Motor neuron (in vitro differentiated cells): ENCODE data around the gene APLP1. TPM values are rescaled to one million over a fixed set of nuclear protein-coding genes. Genes with fewer than 3 reads are reported as not detected.

ENCODE experiments used
- ATAC-seq, 8 experiments: fragments of 200-7000 bp; cut with Tn5 transposase; replicated peaks in 6 of 8; 2 replicates each; pipeline ENCODE4 v1.8.0; 2021; ENCODE audit warnings: mild to moderate bottlenecking in 8 of 8, moderate library complexity in 8 of 8
- H3K27ac ChIP-seq, 2 donors: fragments of 250-450 bp; sonication (Bioruptor Pico); 2 replicates each; pipeline ENCODE4 v1.9.0; 2021; ENCODE audit warnings: antibody characterized with exemption in 2 of 2, mild to moderate bottlenecking in 2 of 2, moderate library complexity in 1 of 2
- H3K4me1 ChIP-seq, 2 donors: fragments of 250-450 bp; sonication (Bioruptor Pico); replicated peaks in 1 of 2; 2 replicates each; pipeline ENCODE4 v1.6.1; 2021; ENCODE audit warnings: antibody characterized with exemption in 2 of 2, mild to moderate bottlenecking in 2 of 2, moderate library complexity in 1 of 2
- H3K4me3 ChIP-seq, 5 donors: fragments of 250-450 bp; sonication (Bioruptor Pico); 2 replicates each; pipeline ENCODE4 v1.9.0; 2021; ENCODE audit warnings: antibody characterized with exemption in 5 of 5, mild to moderate bottlenecking in 5 of 5, moderate library complexity in 4 of 5
- WGBS, 10 experiments: fragments of 450-650 bp; shearing (Covaris generic); methylation state at CpG; one replicate each; pipeline ENCODE4 v1.0.0; 2022; 5-methylcytosine and 5-hydroxymethylcytosine counted together
- in situ Hi-C, 9 experiments: fragments of 400-800 bp; cut with MboI; loops; one replicate each; pipeline ENCODE4 v1.15.0; 2021; ENCODE audit warnings: low sequenced_read_pairs in 9 of 9, low pct_unique_long_range_greater_than_20kb in 2 of 9; ENCODE audit not compliant: unreplicated experiment in 9 of 9
- total RNA-seq, 8 experiments: library from RNA; unstranded; fragments of 300-600 nt; gene quantifications; 2 replicates each; pipeline versions ENCODE4 v1.2.3 to v1.2.4, GENCODE V29; 2022

Gene APLP1
- total RNA-seq, 8 experiments from 2014 or later: 4.6 to 397 (median 337) TPM

GRCh38 chr19:35845215-35846037, 22.9 kb upstream of the APLP1 start:
- Histone ChIP-seq H3K4me1 (peaks cover 5 to 12% of the 10 kb centered on the region in 2 donors), H3K4me3 (peak overlapping the region in 4 of 5 donors; percentile 9 to 30 (median 11)), H3K27ac (no peak overlapping the region)
- WGBS, 10 experiments: 6 to 48% (median 17%) methylated on average over 2 to 9 of the region's 63 CpGs; no CpG with 5 or more reads in 1 of the 10 experiments
- peak; percentile 61 to 85 (median 80) for ATAC-seq
- in situ Hi-C loops: no loop called here

DNA sequence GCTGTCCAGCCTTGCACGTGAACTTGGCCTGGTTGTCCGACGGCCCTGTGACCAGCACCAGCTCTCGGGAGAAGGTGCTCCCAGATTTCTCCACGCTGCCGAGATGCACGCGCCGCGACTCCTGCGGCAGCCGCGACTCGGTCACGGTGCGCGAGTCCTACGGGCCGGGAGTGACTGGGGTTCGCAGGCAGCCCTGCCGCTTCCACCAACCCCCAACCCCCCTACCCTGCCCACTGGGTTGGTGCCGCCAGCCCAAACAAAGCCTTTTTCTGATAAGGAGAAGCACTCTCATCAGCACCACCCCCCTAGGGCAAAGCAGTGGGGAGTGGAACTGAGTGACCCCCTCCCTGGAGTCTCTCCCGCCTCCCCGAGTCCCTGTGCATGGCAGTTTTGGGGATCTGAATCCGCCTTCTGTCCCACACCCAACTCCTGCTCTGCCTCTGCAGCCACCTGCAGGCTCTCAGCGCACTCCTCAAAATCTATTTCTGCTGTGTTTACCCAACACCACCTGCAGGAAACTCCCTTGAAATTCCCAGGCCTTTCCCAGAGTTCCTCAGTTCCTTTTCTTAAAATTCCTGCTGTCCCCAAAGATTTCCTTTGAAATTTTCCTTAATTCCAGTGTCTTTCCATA, 22.2 kb upstream of the APLP1 start:
- no peak overlapping the region for H3K27ac ChIP-seq
- ATAC-seq: no peak
- in situ Hi-C loops: no loop called here
- peaks cover 5 to 12% of the 10 kb centered on the region in 2 donors for H3K4me1 ChIP-seq
- WGBS, 10 experiments: 0 to 23% (median 2%) methylated on average over 1 to 3 of the region's 26 CpGs; no CpG with 5 or more reads in 6 of the 10 experiments
- peak overlapping the region in 3 of 5 donors; percentile 10 to 30 (median 12) for H3K4me3 ChIP-seq

- H3K4me3 ChIP-seq: no peak overlapping the region
- 0 to 80% (median 60%) methylated on average over 1 to 6 of the region's 8 CpGs; no CpG with 5 or more reads in 3 of the 10 experiments for WGBS, 10 experiments
- H3K27ac ChIP-seq: no peak overlapping the region
- in situ Hi-C loops: no loop called here
- H3K4me1 ChIP-seq: peaks cover 5 to 22% of the 10 kb centered on the region in 2 donors
- ATAC-seq: no peak
Measured at GRCh38 chr19:35847911-35848310, 20.5 kb upstream of the APLP1 start.

- Histone ChIP-seq H3K4me1 (peaks cover 5 to 22% of the 10 kb centered on the region in 2 donors), H3K4me3 (no peak overlapping the region), H3K27ac (no peak overlapping the region)
- WGBS, 10 experiments: no CpG with 5 or more reads among the region's 8 CpGs
- ATAC-seq: no peak
- in situ Hi-C loops: no loop called here
Measured at GRCh38 chr19:35848486-35848885, 19.9 kb upstream of the APLP1 start.

DNA sequence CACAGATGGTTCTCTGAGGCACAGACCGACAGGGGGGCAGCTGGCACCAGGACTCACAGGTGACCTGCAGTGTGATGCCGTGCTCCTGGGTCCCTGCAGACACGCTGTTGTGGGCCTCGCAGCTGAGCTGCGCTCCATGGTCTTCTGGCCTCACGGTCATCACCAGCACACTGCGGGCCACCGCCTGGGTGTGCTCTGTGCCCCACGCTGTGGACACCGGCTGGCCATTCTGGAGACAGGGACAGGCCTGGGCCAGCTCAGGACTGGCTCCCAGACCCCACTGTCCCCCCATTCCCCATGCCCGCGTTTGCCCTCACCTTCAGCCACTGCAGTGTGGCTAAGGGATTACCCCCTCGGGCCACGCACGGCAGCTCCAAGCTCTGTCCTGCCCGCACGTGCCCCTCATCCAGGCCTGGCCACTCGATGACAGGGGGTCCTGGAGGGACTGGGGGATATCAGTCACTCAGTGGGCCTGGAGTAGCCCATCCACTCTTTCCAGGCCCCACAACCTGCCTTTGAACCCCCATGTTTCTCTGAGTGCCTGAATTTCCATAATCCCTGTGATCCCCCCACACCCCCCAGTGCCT, 19.4 kb upstream of the APLP1 start:
- Histone ChIP-seq H3K4me3 (no peak overlapping the region), H3K27ac (no peak overlapping the region), H3K4me1 (peaks cover 5 to 22% of the 10 kb centered on the region in 2 donors)
- no peak for ATAC-seq
- WGBS, 10 experiments: 60% methylated on average over 2 of the region's 18 CpGs; no CpG with 5 or more reads in 9 of the 10 experiments
- in situ Hi-C loops: no loop called here

- Histone ChIP-seq H3K27ac (no peak overlapping the region), H3K4me3 (no peak overlapping the region), H3K4me1 (peaks cover 18 to 27% of the 10 kb centered on the region in 2 donors)
- in situ Hi-C loops: no loop called here
- no peak for ATAC-seq
- 7 to 100% (median 62%) methylated on average over 1 to 8 of the region's 32 CpGs for WGBS, 10 experiments
Measured at GRCh38 chr19:35851213-35852028, 17.0 kb upstream of the APLP1 start.

- 46 to 100% (median 84%) methylated on average over 2 to 8 of the region's 9 CpGs for WGBS, 10 experiments
- Histone ChIP-seq H3K4me1 (peaks cover 18 to 28% of the 10 kb centered on the region in 2 donors), H3K4me3 (no peak within 1 kb of the TSS), H3K27ac (no peak within 1 kb of the TSS)
- in situ Hi-C loops: no loop called here
- ATAC-seq: peak in 1 of 8 experiments; percentile 2
Measured at GRCh38 chr19:35852029-35852780, 16.2 kb upstream of the APLP1 start, which contains the start of gene NPHS1. Gene NPHS1, minus strand, starts transcription at chr19:35852504. Its CDS starts 667 bp downstream, at chr19:35851837.

- peaks cover 18 to 34% of the 10 kb centered on the region in 2 donors for H3K4me1 ChIP-seq
- no peak overlapping the region for H3K27ac ChIP-seq
- ATAC-seq: no peak
- no peak overlapping the region for H3K4me3 ChIP-seq
- WGBS, 10 experiments: 0 to 100% (median 71%) methylated on average over 1 to 6 of the region's 8 CpGs
- in situ Hi-C loops: no loop called here
Measured at GRCh38 chr19:35853038-35853756, 15.2 kb upstream of the APLP1 start.

- Histone ChIP-seq H3K27ac (peak within 1 kb of the TSS in 1 of 2 donors; percentile 38), H3K4me1 (peaks cover 25 to 48% of the 10 kb centered on the region in 2 donors), H3K4me3 (peak within 1 kb of the TSS; percentile 32 to 63 (median 53))
- WGBS, 10 experiments: 0% methylated on average over 12 of the region's 42 CpGs; no CpG with 5 or more reads in 9 of the 10 experiments
- ATAC-seq: peak; percentile 58 to 78 (median 72)
- in situ Hi-C loops: no loop called here
Measured at GRCh38 chr19:35856546-35857149, 11.7 kb upstream of the APLP1 start, which contains the start of gene KIRREL2. Gene KIRREL2, plus strand, starts transcription at chr19:35856911. Its CDS starts 209 bp downstream, at chr19:35857120.

GRCh38 chr19:35858311-35858710, 10.1 kb upstream of the APLP1 start:
- in situ Hi-C loops: no loop called here
- WGBS, 10 experiments: 0 to 80% (median 67%) methylated on average over 1 to 2 of the region's 6 CpGs; no CpG with 5 or more reads in 7 of the 10 experiments
- no peak for ATAC-seq
- no peak overlapping the region for H3K4me3 ChIP-seq
- no peak overlapping the region for H3K27ac ChIP-seq
- peaks cover 25 to 39% of the 10 kb centered on the region in 2 donors for H3K4me1 ChIP-seq

GRCh38 chr19:35859414-35859813, 9.0 kb upstream of the APLP1 start:
- ATAC-seq: no peak
- no CpG with 5 or more reads among the region's 4 CpGs for WGBS, 10 experiments
- Histone ChIP-seq H3K4me3 (no peak overlapping the region), H3K4me1 (peaks cover 22 to 37% of the 10 kb centered on the region in 2 donors), H3K27ac (no peak overlapping the region)
- in situ Hi-C loops: no loop called here
